Forelimb muscle (tissue), 1 donor: ENCODE data around the gene TAL1. TPM values are rescaled to one million over a fixed set of nuclear protein-coding genes. Genes with fewer than 3 reads are reported as not detected.

Source experiments
- DNase-seq: peaks from one replicate; pipeline ENCODE4 v3.0.0-alpha.2; 2013; ENCODE audit warnings: low read depth
- polyA plus RNA-seq: library from polyadenylated mRNA; unstranded; fragments of 120-200 nt; gene quantifications from one replicate; pipeline ENCODE4 v1.2.1, GENCODE V29; 2013; ENCODE audit not compliant: insufficient read length

The TAL1 gene
- polyA plus RNA-seq, 1 donor: 3.3 TPM

DNA sequence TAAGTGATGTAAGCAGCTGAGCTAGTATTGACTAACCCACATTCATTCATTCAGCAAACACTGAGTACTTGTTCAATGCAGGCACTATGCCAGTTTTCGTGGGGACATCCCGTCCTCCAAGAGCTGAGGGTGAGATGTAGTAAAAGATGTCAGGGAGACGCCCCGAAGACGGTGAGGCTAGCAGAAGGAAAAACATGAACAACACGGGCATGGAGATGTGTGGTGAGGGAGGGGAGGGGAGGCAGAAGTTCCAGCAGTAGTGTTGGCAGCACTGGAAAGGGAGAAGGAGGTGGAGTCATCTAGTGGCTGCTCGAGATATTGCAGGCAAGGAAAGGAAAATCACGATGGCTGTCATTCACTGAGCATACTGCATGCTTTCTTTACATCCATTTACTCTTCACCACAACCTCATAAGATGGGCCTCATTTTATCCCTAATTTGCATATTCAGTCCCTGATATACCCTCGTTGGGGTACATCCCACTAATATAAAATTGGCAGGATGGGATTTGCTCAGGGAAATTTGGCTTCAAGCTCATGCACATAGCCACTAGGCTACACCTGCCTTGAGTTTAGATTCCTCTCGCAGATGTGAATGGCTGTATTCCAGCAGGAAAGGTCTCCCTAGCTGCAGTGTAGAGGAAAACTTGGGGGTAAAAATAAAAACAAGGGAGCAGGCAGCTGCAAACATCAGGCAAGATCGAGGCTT is 56.6 kb downstream of the TAL1 start:
- DNase-seq: no peak

DNA sequence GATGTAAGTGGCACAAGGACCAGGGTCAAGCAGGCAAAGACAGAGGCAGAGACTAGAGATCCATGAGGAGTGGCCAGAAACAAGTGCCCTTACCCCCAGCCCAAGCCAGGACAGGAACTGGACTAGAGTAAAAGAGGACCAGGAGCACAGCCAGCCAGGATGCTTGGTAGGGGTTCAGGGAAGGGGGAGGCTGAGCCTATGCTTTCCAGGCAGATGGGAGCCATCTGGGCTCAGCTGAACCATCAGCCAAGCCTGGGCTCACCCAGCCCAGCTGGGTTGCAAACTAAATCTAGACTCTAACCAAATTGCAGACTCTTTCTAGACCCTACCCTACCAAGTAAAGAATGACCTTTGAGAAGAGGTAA is 57.4 kb downstream of the TAL1 start:
- no peak for DNase-seq

- DNase-seq: no peak
Observed at GRCh38 chr1:47172782-47173181, 59.2 kb downstream of the TAL1 start.

Other genes with a start within 250 kb of the TAL1 start
- 3.7 TPM for gene CYP4X1, start 208.6 kb downstream of the TAL1 start, polyA plus RNA-seq
- 0.27 TPM for gene CYP4Z1, start 165.0 kb downstream of the TAL1 start, polyA plus RNA-seq
- gene CYP4A22, start 94.8 kb downstream of the TAL1 start, polyA plus RNA-seq: 0.09 TPM
- gene PDZK1IP1, start 42.2 kb downstream of the TAL1 start, polyA plus RNA-seq: not detected
- 3.4 TPM for gene STIL, start 81.9 kb upstream of the TAL1 start, polyA plus RNA-seq
- gene CMPK1, start 101.6 kb upstream of the TAL1 start, polyA plus RNA-seq: 67.8 TPM
- 0.06 TPM for gene FOXE3, start 184.1 kb upstream of the TAL1 start, polyA plus RNA-seq
- gene FOXD2, start 205.8 kb upstream of the TAL1 start, polyA plus RNA-seq: 0.20 TPM